Ovary (tissue), 3 donors: ENCODE measurements around the gene RCN2.

Source experiments
- EP300 ChIP-seq: sonication (generic); formaldehyde crosslinking; IDR thresholded peaks from one replicate; pipeline ENCODE4 v1.6.1; 2017; ENCODE audit warnings: antibody characterized with exemption
- POLR2A ChIP-seq: fragments of 450-650 bp; IDR thresholded peaks from one replicate; pipeline ENCODE4 v1.6.1; 2017; ENCODE audit warnings: antibody characterized with exemption, mild to moderate bottlenecking, moderate library complexity
- TF ChIP-seq, protein P1 (sequence below), 3 donors: fragments of 450-650 bp in 2 of 3; fragments of 200-600 bp in 1 of 3; IDR thresholded peaks; one replicate each; pipeline versions ENCODE4 v1.5.1 to v1.8.0; 2016 to 2022; ENCODE audit warnings: antibody characterized with exemption in 3 of 3, mild to moderate bottlenecking in 1 of 3
- donor health status: DM: no; HTN: no; CAD: no.

DNA sequence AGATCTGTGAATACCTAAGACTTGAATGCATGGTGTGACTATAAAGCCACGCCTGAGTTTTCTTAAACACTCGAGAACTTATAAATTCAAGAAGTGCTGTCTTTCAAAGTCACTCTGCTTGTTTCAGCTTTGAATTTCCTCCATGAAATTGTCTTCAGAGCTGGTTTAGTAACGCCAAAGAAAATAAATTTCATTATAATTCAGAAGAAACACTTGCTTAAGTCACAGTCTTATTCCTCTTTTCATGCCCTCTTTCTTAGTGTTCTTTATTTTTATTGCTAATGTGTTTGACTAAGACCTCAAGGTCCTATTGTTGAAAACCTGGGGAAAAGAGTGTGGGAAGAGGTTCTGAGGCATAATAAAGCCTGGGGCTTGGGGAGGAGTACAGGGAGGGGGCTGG, 3.3 kb upstream of the RCN2 start:
- TF ChIP-seq, protein P1, sequence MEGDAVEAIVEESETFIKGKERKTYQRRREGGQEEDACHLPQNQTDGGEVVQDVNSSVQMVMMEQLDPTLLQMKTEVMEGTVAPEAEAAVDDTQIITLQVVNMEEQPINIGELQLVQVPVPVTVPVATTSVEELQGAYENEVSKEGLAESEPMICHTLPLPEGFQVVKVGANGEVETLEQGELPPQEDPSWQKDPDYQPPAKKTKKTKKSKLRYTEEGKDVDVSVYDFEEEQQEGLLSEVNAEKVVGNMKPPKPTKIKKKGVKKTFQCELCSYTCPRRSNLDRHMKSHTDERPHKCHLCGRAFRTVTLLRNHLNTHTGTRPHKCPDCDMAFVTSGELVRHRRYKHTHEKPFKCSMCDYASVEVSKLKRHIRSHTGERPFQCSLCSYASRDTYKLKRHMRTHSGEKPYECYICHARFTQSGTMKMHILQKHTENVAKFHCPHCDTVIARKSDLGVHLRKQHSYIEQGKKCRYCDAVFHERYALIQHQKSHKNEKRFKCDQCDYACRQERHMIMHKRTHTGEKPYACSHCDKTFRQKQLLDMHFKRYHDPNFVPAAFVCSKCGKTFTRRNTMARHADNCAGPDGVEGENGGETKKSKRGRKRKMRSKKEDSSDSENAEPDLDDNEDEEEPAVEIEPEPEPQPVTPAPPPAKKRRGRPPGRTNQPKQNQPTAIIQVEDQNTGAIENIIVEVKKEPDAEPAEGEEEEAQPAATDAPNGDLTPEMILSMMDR (IDR thresholded peaks at IDR 0.05): no peak
- TF ChIP-seq POLR2A (no peak), EP300 (no peak)
